HG03103 (cell line): Measurements from ENCODE around the gene HCLS1.
"Not testable (repeated sequence)": the region's sequence is repeated elsewhere in the genome, so short reads cannot be mapped to it uniquely, and the experiment has no call there.

Experiments used
- ATAC-seq: cut with Tn5 transposase; IDR thresholded peaks from one replicate; pipeline ENCODE4 v1.9.1; 2021; ENCODE audit warnings: low read depth; ENCODE audit not compliant: unreplicated experiment

The HCLS1 gene

GRCh38 chr3:121599900-121600299, 60.8 kb downstream of the HCLS1 start:
- not testable (repeated sequence) for ATAC-seq

DNA sequence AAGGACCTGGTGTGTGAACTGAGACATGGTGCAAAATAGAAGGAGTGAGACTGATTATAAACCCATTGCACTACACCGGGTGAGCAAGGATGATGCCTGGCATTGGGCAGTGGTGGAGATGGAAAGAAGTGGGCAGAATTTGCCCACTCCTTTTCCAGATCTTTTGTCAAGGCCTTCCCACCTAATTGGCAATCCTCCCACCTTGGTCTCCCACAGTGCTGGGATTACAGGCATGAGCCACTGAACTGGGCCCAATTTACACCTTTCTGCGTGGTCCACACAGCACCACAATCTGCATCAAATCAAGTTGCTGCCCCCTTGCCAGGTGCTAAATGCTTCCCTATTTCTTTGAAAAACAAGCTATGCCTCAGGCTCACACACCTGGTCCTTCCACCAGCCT, 62.1 kb downstream of the HCLS1 start:
- ATAC-seq, result no peak

DNA sequence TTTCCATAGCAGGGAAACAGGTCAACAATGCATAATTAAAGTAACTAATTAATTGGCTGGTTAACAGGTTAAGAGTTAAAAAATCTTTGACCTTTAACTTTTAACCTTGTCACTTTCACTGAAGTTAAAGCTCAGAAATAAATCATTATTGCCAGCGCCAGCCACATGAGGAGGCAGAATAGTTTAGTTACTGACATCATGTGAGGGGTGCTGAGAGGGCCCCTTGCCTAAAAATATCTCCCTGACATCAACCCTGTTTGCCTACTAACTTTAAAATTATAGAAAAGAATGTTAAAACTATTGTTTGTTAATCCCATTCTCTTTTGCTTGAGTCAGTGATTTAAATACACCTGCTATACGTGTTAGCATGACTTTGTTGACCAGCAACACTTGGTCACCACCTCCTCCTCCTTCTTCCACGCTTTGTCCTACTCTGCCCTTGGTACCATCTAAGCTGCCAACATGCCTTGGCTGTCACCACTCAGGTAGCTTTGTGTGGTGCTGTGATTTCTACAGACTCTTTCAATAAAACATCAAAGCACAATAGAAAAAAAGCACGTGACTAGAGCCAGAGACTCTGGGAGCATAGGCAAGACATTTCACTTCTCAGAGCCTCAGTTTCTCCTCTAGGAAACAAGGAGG, 64.8 kb downstream of the HCLS1 start:
- no peak for ATAC-seq

GRCh38 chr3:121594850-121595249, 65.9 kb downstream of the HCLS1 start:
- ATAC-seq, result no peak

DNA sequence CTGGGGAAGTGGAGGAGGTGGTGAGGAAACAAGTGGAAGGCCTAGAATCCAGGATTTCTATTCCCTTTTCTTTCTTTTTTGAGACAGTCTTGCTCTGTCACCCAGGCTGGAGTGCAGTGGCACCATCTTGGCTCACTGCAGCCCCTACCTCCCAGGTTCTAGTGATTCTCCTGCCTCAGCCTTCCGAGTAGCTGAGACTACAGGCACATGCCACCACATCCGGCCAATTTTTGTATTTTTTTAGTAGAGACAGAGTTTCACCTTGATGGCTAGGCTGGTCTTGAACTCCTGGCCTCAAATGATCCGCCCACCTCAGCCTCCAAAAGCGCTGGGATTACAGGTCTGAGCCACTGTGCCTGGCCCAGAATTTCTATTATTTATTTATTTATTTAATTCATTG, 66.9 kb downstream of the HCLS1 start:
- not testable (repeated sequence) for ATAC-seq

DNA sequence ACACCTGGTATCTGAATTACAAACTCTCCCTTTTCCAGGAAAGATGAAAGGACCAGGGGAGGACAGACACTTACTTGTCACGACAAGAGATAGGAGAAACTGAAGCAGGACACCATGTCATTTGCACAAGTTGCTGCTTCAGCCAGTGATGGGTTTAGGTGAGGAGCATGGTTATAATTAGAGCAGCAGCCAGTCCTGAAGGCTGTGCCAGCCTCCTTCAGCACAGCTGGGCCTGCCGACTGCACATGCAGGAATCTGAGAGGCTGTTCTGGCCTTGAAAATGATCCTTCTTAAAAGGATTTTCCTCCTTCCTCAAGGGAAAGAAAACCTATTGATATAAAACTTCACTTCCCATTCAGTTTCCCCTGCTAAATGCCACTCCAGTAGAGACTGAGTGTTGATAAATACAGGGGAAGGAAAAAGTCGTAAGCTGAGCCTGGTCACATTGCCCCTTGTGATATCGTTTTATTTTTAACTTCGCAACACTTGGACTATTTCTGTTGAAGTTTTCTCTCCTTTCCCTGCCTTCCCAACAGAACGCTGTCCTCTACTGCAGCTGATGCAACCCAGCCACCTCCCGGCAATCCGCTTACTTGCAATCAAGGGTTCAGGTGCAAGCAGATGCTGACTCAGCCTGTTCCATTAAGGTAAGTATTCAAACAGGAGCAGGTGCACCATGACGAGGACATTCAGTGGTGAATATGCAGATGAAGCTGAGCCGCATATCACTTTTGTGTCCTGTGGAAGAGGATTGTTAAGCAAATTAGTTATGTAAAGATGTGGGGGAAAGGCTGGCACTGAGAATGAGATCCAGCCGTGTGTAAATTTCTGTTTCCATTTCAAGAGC, 67.6 kb downstream of the HCLS1 start, which contains the start of gene FBXO40:
Gene FBXO40, plus strand, starts transcription at position 524 of the 847 bp plus-strand sequence. CDS start 27,197 bp downstream, outside the sequence.
- ATAC-seq, result no peak

- ATAC-seq, result no peak
These were observed 76.3 kb downstream of the HCLS1 start for GRCh38 chr3:121584418-121584817.

GRCh38 chr3:121581691-121582090, 79.0 kb downstream of the HCLS1 start:
- no peak for ATAC-seq
